SK-N-SH treated with all-trans-retinoic acid at 6 μM for 48 hours (cell line): Measurements from ENCODE around the gene STAC3.

Experiments used
- ATAC-seq: fragments of 200-7000 bp; cut with Tn5 transposase; 3 replicates; pipeline ENCODE4 v1.9.1; 2020; ENCODE audit warnings: mild to moderate bottlenecking, moderate library complexity
- ARNTL ChIP-seq: fragments of 450-650 bp; formaldehyde crosslinking; IDR thresholded peaks from 2 replicates; pipeline ENCODE4 v1.5.0; 2020; ENCODE audit warnings: low read depth, mild to moderate bottlenecking, moderate library complexity, borderline replicate concordance
- BACH2 ChIP-seq: fragments of 250-450 bp; sonication (Bioruptor Pico); IDR thresholded peaks from 2 replicates; pipeline ENCODE4 v1.9.0; 2021; ENCODE audit warnings: mild to moderate bottlenecking, borderline replicate concordance
- CREB5 ChIP-seq: fragments of 250-450 bp; sonication (Bioruptor Pico); IDR thresholded peaks from 2 replicates; pipeline ENCODE4 v1.5.1; 2020; ENCODE audit warnings: low read depth, mild to moderate bottlenecking, moderate library complexity
- CSDC2 ChIP-seq: fragments of 250-450 bp; sonication (Bioruptor Pico); IDR thresholded peaks from 2 replicates; pipeline ENCODE4 v1.5.0; 2020; ENCODE audit warnings: mild to moderate bottlenecking, moderate library complexity
- CSRNP3 ChIP-seq: fragments of 250-450 bp; sonication (Bioruptor Pico); IDR thresholded peaks from 2 replicates; pipeline ENCODE4 v1.5.1; 2021; ENCODE audit warnings: mild to moderate bottlenecking, moderate library complexity
- ESRRG ChIP-seq: fragments of 250-450 bp; sonication (Bioruptor Pico); IDR thresholded peaks from 2 replicates; pipeline ENCODE4 v1.6.1; 2021; ENCODE audit warnings: mild to moderate bottlenecking
- ISL1 ChIP-seq: fragments of 250-450 bp; sonication (Bioruptor Pico); IDR thresholded peaks from 2 replicates; pipeline ENCODE4 v2.1.2; 2022; ENCODE audit warnings: mild to moderate bottlenecking, moderate library complexity
- POU6F1 ChIP-seq: fragments of 250-450 bp; sonication (Bioruptor Pico); IDR thresholded peaks from 2 replicates; pipeline ENCODE4 v1.8.0; 2021; ENCODE audit warnings: low read depth, mild to moderate bottlenecking, moderate library complexity, borderline replicate concordance
- PPARA ChIP-seq: fragments of 250-450 bp; sonication (Bioruptor Pico); IDR thresholded peaks from 2 replicates; pipeline ENCODE4 v1.5.0; 2020; ENCODE audit warnings: mild to moderate bottlenecking, borderline replicate concordance
- SNAI2 ChIP-seq: fragments of 250-450 bp; sonication (Bioruptor Pico); IDR thresholded peaks from 2 replicates; pipeline ENCODE4 v1.5.0; 2020; ENCODE audit warnings: mild to moderate bottlenecking, moderate library complexity
- TCF4 ChIP-seq: fragments of 250-450 bp; sonication (Bioruptor Pico); IDR thresholded peaks from 2 replicates; pipeline ENCODE4 v1.8.0; 2021; ENCODE audit warnings: mild to moderate bottlenecking, moderate library complexity, borderline replicate concordance
- TOX ChIP-seq: fragments of 250-450 bp; sonication (Bioruptor Pico); IDR thresholded peaks from 2 replicates; pipeline ENCODE4 v1.8.0; 2021; ENCODE audit warnings: mild to moderate bottlenecking, moderate library complexity, borderline replicate concordance
- TSHZ2 ChIP-seq: fragments of 250-450 bp; sonication (Bioruptor Pico); IDR thresholded peaks from 2 replicates; pipeline ENCODE4 v1.5.0; 2020; ENCODE audit warnings: mild to moderate bottlenecking, moderate library complexity
- ZC3H10 ChIP-seq: fragments of 250-450 bp; sonication (Bioruptor Pico); IDR thresholded peaks from 2 replicates; pipeline ENCODE4 v1.5.1; 2021; ENCODE audit warnings: mild to moderate bottlenecking, moderate library complexity
- ZFP30 ChIP-seq: fragments of 450-650 bp; formaldehyde crosslinking; IDR thresholded peaks from 2 replicates; pipeline ENCODE4 v1.5.0; 2022; ENCODE audit warnings: mild to moderate bottlenecking, moderate library complexity
- ZNF565 ChIP-seq: fragments of 450-650 bp; formaldehyde crosslinking; conservative IDR thresholded peaks from 2 replicates; pipeline ENCODE4 v1.5.0; 2020; ENCODE audit warnings: low read depth, mild to moderate bottlenecking, moderate library complexity
- ZNF70 ChIP-seq: fragments of 450-650 bp; formaldehyde crosslinking; IDR thresholded peaks from 2 replicates; pipeline ENCODE4 v1.5.0; 2020; ENCODE audit warnings: mild to moderate bottlenecking, moderate library complexity

Gene STAC3

GRCh38 chr12:57223191-57224165, 27.5 kb downstream of the STAC3 start:
- no peak for TF ChIP-seq ZNF565 (CRISPR knock-in tag)
- no peak for TF ChIP-seq ISL1 (CRISPR knock-in tag)
- no peak for TF ChIP-seq CREB5 (CRISPR knock-in tag)
- no peak for TF ChIP-seq CSDC2 (CRISPR knock-in tag)
- no peak for TF ChIP-seq ARNTL (CRISPR knock-in tag)
- TF ChIP-seq TSHZ2 (CRISPR knock-in tag): no peak
- no peak for TF ChIP-seq BACH2 (CRISPR knock-in tag)
- TF ChIP-seq CSRNP3 (CRISPR knock-in tag): no peak
- TF ChIP-seq POU6F1 (CRISPR knock-in tag): no peak
- no peak for TF ChIP-seq PPARA (CRISPR knock-in tag)
- TF ChIP-seq SNAI2 (CRISPR knock-in tag): no peak
- no peak for ATAC-seq

GRCh38 chr12:57222286-57223190, 28.4 kb downstream of the STAC3 start:
- no peak for TF ChIP-seq ZFP30
- no peak for TF ChIP-seq TOX (CRISPR knock-in tag)
- no peak for TF ChIP-seq ZC3H10 (CRISPR knock-in tag)
- TF ChIP-seq TSHZ2 (CRISPR knock-in tag): no peak
- TF ChIP-seq TCF4 (CRISPR knock-in tag): no peak
- TF ChIP-seq ESRRG (CRISPR knock-in tag): no peak
- TF ChIP-seq ZNF70 (CRISPR knock-in tag): no peak
- ATAC-seq: no peak
